IMR-90 (cell line): Measurements from ENCODE around the gene RPUSD1.

ENCODE experiments used
- CEBPB ChIP-seq: IDR thresholded peaks from 2 replicates; pipeline ENCODE4 v1.6.1; 2012; ENCODE audit warnings: low read depth, low read length, improper control_type of control experiment
- CHD1 ChIP-seq: IDR thresholded peaks from 2 replicates; pipeline ENCODE4 v1.6.1; 2012; ENCODE audit warnings: low read depth, low read length, improper control_type of control experiment
- ELK1 ChIP-seq: fragments of 150-350 bp; IDR thresholded peaks from 2 replicates; pipeline ENCODE4 v1.6.1; 2016; ENCODE audit warnings: low read depth, mild to moderate bottlenecking, low read length, moderate library complexity, borderline replicate concordance
- FOS ChIP-seq: fragments of 150-350 bp; IDR thresholded peaks from 2 replicates; pipeline ENCODE4 v1.6.1; 2016; ENCODE audit warnings: low read depth, low read length
- MAFK ChIP-seq: IDR thresholded peaks from 2 replicates; pipeline ENCODE4 v1.6.1; 2012; ENCODE audit warnings: low read depth, low read length, improper control_type of control experiment
- MAZ ChIP-seq: IDR thresholded peaks from 2 replicates; pipeline ENCODE4 v1.6.1; 2012; ENCODE audit warnings: low read depth, mild to moderate bottlenecking, low read length, improper control_type of control experiment, moderate library complexity, borderline replicate concordance
- POLR2A ChIP-seq: IDR thresholded peaks from 2 replicates; pipeline ENCODE4 v1.6.1; 2012; ENCODE audit warnings: mild to moderate bottlenecking, low read depth, low read length
- RAD21 ChIP-seq: IDR thresholded peaks from 2 replicates; pipeline ENCODE4 v1.6.1; 2012; ENCODE audit warnings: low read length, improper control_type of control experiment
- RFX5 ChIP-seq: IDR thresholded peaks from 2 replicates; pipeline ENCODE4 v1.8.0; 2012; ENCODE audit warnings: low read depth, mild to moderate bottlenecking, low read length, moderate library complexity
- SMC3 ChIP-seq: fragments of 150-350 bp; IDR thresholded peaks from 2 replicates; pipeline ENCODE4 v1.6.1; 2016; ENCODE audit warnings: low read depth, mild to moderate bottlenecking, antibody characterized with exemption, low read length, moderate library complexity
- TF ChIP-seq, protein P1 (sequence below): conservative IDR thresholded peaks from 2 replicates; pipeline ENCODE4 v1.5.1; 2012; ENCODE audit warnings: mild to moderate bottlenecking, low read depth, low read length, improper control_type of control experiment
- TF ChIP-seq, protein P2 (sequence below): fragments of 150-350 bp; IDR thresholded peaks from 2 replicates; pipeline ENCODE4 v1.6.1; 2017; ENCODE audit warnings: mild to moderate bottlenecking, antibody characterized with exemption, low read length, low read depth

- TF ChIP-seq, protein P1, sequence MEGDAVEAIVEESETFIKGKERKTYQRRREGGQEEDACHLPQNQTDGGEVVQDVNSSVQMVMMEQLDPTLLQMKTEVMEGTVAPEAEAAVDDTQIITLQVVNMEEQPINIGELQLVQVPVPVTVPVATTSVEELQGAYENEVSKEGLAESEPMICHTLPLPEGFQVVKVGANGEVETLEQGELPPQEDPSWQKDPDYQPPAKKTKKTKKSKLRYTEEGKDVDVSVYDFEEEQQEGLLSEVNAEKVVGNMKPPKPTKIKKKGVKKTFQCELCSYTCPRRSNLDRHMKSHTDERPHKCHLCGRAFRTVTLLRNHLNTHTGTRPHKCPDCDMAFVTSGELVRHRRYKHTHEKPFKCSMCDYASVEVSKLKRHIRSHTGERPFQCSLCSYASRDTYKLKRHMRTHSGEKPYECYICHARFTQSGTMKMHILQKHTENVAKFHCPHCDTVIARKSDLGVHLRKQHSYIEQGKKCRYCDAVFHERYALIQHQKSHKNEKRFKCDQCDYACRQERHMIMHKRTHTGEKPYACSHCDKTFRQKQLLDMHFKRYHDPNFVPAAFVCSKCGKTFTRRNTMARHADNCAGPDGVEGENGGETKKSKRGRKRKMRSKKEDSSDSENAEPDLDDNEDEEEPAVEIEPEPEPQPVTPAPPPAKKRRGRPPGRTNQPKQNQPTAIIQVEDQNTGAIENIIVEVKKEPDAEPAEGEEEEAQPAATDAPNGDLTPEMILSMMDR = no peak
- no peak for TF ChIP-seq POLR2A
- TF ChIP-seq, protein P2, sequence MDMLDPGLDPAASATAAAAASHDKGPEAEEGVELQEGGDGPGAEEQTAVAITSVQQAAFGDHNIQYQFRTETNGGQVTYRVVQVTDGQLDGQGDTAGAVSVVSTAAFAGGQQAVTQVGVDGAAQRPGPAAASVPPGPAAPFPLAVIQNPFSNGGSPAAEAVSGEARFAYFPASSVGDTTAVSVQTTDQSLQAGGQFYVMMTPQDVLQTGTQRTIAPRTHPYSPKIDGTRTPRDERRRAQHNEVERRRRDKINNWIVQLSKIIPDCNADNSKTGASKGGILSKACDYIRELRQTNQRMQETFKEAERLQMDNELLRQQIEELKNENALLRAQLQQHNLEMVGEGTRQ = no peak
- TF ChIP-seq MAFK = no peak
- TF ChIP-seq RFX5 = no peak
- TF ChIP-seq CEBPB = no peak
- no peak for TF ChIP-seq FOS
- TF ChIP-seq ELK1 = no peak
- no peak for TF ChIP-seq RAD21
- TF ChIP-seq CHD1 = no peak
- TF ChIP-seq MAZ = no peak
- TF ChIP-seq SMC3 = no peak
These were observed 40.0 kb downstream of the RPUSD1 start for GRCh38 chr16:747978-748746.
